CD14-positive monocyte (primary cell): Measurements from ENCODE around the gene CSAG3. TPM values are rescaled to one million over a fixed set of nuclear protein-coding genes. Genes with fewer than 3 reads are reported as not detected.
"Not testable (repeated sequence)": the region's sequence is repeated elsewhere in the genome, so short reads cannot be mapped to it uniquely, and the experiment has no call there.

Source experiments
- DNase-seq, 3 donors: peaks; one replicate each; pipeline ENCODE4 v3.0.0-alpha.2; 2011 to 2022
- H2AFZ ChIP-seq: 2 replicates; pipeline ENCODE4 v1.6.0; 2012; ENCODE audit warnings: mild to moderate bottlenecking, low read depth, low read length, inconsistent platforms; ENCODE audit not compliant: insufficient read depth, poor library complexity, severe bottlenecking
- H3K27ac ChIP-seq, 2 donors: 1 replicate in 1 of 2; 2 replicates in 1 of 2; pipeline ENCODE4 v1.5.1; 2012 to 2013; ENCODE audit warnings: low read length in 2 of 2, control low read depth in 1 of 2, inconsistent platforms in 1 of 2, low read depth in 1 of 2, mild to moderate bottlenecking in 1 of 2
- H3K27me3 ChIP-seq, 2 donors: one replicate each; pipeline versions ENCODE4 v1.6.0 to v1.6.1; 2011 to 2013; ENCODE audit warnings: low read length in 2 of 2; ENCODE audit not compliant: control insufficient read depth in 2 of 2, insufficient read depth in 2 of 2
- H3K36me3 ChIP-seq, 2 donors: replicated peaks in 1 of 2; 1 replicate in 1 of 2; 2 replicates in 1 of 2; pipeline versions ENCODE4 v1.5.1 to v1.6.1; 2012 to 2013; ENCODE audit warnings: low read length in 2 of 2, control low read depth in 1 of 2, inconsistent platforms in 1 of 2, mild to moderate bottlenecking in 1 of 2; ENCODE audit not compliant: insufficient read depth in 2 of 2, control insufficient read depth in 1 of 2
- H3K4me1 ChIP-seq, 2 donors: 1 replicate in 1 of 2; 2 replicates in 1 of 2; pipeline versions ENCODE4 v1.5.1 to v1.6.1; 2012 to 2013; ENCODE audit warnings: low read length in 2 of 2, control low read depth in 1 of 2, inconsistent platforms in 1 of 2, mild to moderate bottlenecking in 1 of 2, moderate library complexity in 1 of 2; ENCODE audit not compliant: insufficient read depth in 2 of 2, control insufficient read depth in 1 of 2
- H3K4me2 ChIP-seq: replicated peaks from 2 replicates; pipeline ENCODE3; 2012; ENCODE audit warnings: low read length, moderate library complexity, mild to moderate bottlenecking; ENCODE audit not compliant: poor library complexity, severe bottlenecking; ENCODE audit errors: extremely low read depth
- H3K4me3 ChIP-seq, 3 experiments: fragments of 200-600 bp in 1 of 3; sonication (generic) in 1 of 3; replicated peaks in 1 of 3; 1 replicate in 2 of 3; 2 replicates in 1 of 3; pipeline ENCODE4 v1.5.1; 2011 to 2013; ENCODE audit warnings: low read length in 3 of 3, mild to moderate bottlenecking in 3 of 3, control low read depth in 2 of 3, low read depth in 2 of 3, inconsistent platforms in 1 of 3, moderate library complexity in 1 of 3
- H3K79me2 ChIP-seq: 2 replicates; pipeline ENCODE4 v1.6.0; 2012; ENCODE audit warnings: mild to moderate bottlenecking, control low read depth, inconsistent platforms, low read length, moderate library complexity; ENCODE audit not compliant: insufficient read depth
- H3K9ac ChIP-seq: 2 replicates; pipeline ENCODE4 v1.6.0; 2017; ENCODE audit warnings: low read length, mild to moderate bottlenecking; ENCODE audit not compliant: insufficient read depth, poor library complexity, severe bottlenecking
- H3K9me3 ChIP-seq, 2 donors: replicated peaks in 1 of 2; 1 replicate in 1 of 2; 2 replicates in 1 of 2; pipeline versions ENCODE4 v1.5.1 to v1.6.1; 2012 to 2013; ENCODE audit warnings: low read length in 2 of 2, control low read depth in 1 of 2; ENCODE audit not compliant: control insufficient read depth in 1 of 2, insufficient read depth in 1 of 2
- H4K20me1 ChIP-seq: 2 replicates; pipeline ENCODE4 v1.6.0; 2012; ENCODE audit warnings: mild to moderate bottlenecking, low read length, control low read depth, moderate library complexity; ENCODE audit not compliant: insufficient read depth
- H3K27ac Mint-ChIP-seq, 7 donors: one replicate each; pipeline ENCODE4 v1.8.0; 2020; ENCODE audit warnings: mild to moderate bottlenecking in 7 of 7, mixed read lengths in 7 of 7, moderate library complexity in 6 of 7, inconsistent platforms in 2 of 7
- H3K27me3 Mint-ChIP-seq, 3 donors: one replicate each; pipeline ENCODE4 v1.8.0; 2021 to 2022; ENCODE audit warnings: low read depth in 3 of 3, mild to moderate bottlenecking in 3 of 3, mixed read lengths in 3 of 3, moderate library complexity in 3 of 3, inconsistent platforms in 1 of 3
- H3K36me3 Mint-ChIP-seq, 2 donors: one replicate each; pipeline ENCODE4 v1.8.0; 2020; ENCODE audit warnings: mixed read lengths in 2 of 2, inconsistent platforms in 1 of 2, mild to moderate bottlenecking in 1 of 2
- H3K4me1 Mint-ChIP-seq: one replicate; pipeline ENCODE4 v1.8.0; 2020; ENCODE audit warnings: mild to moderate bottlenecking, mixed read lengths
- H3K4me3 Mint-ChIP-seq, 2 donors: one replicate each; pipeline ENCODE4 v1.8.0; 2020; ENCODE audit warnings: mild to moderate bottlenecking in 2 of 2, mixed read lengths in 2 of 2, moderate library complexity in 1 of 2
- H3K9me3 Mint-ChIP-seq, 7 donors: one replicate each; pipeline ENCODE4 v1.8.0; 2020 to 2022; ENCODE audit warnings: mixed read lengths in 7 of 7, mild to moderate bottlenecking in 6 of 7, moderate library complexity in 6 of 7, inconsistent platforms in 2 of 7
- WGBS: methylation state at CpG from one replicate; pipeline ENCODE4 v1.1.5; 2013; ENCODE audit warnings: missing lambda C conversion rate; ENCODE audit not compliant: insufficient coverage; 5-methylcytosine and 5-hydroxymethylcytosine counted together
- intact Hi-C, 2 donors: fragments of 100-400 bp; cut with micrococcal nuclease; formaldehyde crosslinking; loops; one replicate each; pipeline versions ENCODE4 v1.15.0 to v1.15.1; 2023
- polyA plus RNA-seq, 3 donors: library from polyadenylated mRNA; depleted of rRNA in 1 of 3; unstranded in 2 of 3; stranded (reverse) in 1 of 3; fragments of 300-500 nt in 2 of 3; fragments of >200 nt in 1 of 3; fragmentation: Illumina TruSeq in 2 of 3; gene quantifications; 1 replicate in 2 of 3; 2 replicates in 1 of 3; pipeline ENCODE4 v1.2.3, GENCODE V29; 2012 to 2021
- TF ChIP-seq, protein P1 (sequence below): fragments of 200-600 bp; IDR thresholded peaks from one replicate; pipeline ENCODE4 v1.8.0; 2022; ENCODE audit warnings: antibody characterized with exemption, mild to moderate bottlenecking

The CSAG3 gene
- polyA plus RNA-seq, 3 donors: not detected

DNA sequence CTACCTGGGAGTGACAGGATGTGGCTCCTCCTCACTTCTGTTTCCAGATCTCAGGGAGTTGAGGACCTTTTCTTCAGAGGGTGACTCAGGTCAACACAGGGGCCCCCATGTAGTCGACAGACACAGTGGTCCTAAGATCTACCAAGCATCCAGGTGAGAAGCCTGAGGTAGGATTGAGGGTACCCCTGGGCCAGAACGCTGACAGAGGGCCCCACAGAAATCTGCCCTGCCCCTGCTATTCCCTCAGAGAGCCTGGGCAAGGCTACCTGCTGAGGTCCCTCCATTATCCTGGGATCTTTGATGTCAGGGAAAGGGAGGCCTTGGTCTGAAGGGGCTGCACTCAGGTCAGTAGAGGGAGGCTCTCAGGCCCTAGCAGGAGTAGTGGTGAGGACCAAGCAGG, 23.9 kb upstream of the CSAG3 start:
- Histone ChIP-seq H3K27me3 (no peaks in the 10 kb centered on the region), H3K9ac (no peak overlapping the region), H4K20me1 (no peaks in the 10 kb centered on the region), H3K4me3 (no peak overlapping the region), H2AFZ (no peak overlapping the region), H3K4me2 (no peak overlapping the region), H3K79me2 (no peaks in the 10 kb centered on the region), H3K4me1 (no peaks in the 10 kb centered on the region), H3K36me3 (no peaks in the 10 kb centered on the region), H3K9me3 (no peaks in the 10 kb centered on the region), H3K27ac (no peak overlapping the region)
- Mint-ChIP-seq H3K4me3 (no peak overlapping the region), H3K36me3 (no peaks in the 10 kb centered on the region), H3K9me3 (peaks cover 0 to 15% (median 6%) of the 10 kb centered on the region in 7 donors), H3K27me3 (peaks cover 0 to 4% (median 2%) of the 10 kb centered on the region in 3 donors), H3K4me1 (no peaks in the 10 kb centered on the region), H3K27ac (no peak overlapping the region)
- no peak for DNase-seq
- TF ChIP-seq, protein P1, sequence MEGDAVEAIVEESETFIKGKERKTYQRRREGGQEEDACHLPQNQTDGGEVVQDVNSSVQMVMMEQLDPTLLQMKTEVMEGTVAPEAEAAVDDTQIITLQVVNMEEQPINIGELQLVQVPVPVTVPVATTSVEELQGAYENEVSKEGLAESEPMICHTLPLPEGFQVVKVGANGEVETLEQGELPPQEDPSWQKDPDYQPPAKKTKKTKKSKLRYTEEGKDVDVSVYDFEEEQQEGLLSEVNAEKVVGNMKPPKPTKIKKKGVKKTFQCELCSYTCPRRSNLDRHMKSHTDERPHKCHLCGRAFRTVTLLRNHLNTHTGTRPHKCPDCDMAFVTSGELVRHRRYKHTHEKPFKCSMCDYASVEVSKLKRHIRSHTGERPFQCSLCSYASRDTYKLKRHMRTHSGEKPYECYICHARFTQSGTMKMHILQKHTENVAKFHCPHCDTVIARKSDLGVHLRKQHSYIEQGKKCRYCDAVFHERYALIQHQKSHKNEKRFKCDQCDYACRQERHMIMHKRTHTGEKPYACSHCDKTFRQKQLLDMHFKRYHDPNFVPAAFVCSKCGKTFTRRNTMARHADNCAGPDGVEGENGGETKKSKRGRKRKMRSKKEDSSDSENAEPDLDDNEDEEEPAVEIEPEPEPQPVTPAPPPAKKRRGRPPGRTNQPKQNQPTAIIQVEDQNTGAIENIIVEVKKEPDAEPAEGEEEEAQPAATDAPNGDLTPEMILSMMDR: no peak
- no CpG with 5 or more reads among the region's 2 CpGs for WGBS
- intact Hi-C loops: no loop called here

DNA sequence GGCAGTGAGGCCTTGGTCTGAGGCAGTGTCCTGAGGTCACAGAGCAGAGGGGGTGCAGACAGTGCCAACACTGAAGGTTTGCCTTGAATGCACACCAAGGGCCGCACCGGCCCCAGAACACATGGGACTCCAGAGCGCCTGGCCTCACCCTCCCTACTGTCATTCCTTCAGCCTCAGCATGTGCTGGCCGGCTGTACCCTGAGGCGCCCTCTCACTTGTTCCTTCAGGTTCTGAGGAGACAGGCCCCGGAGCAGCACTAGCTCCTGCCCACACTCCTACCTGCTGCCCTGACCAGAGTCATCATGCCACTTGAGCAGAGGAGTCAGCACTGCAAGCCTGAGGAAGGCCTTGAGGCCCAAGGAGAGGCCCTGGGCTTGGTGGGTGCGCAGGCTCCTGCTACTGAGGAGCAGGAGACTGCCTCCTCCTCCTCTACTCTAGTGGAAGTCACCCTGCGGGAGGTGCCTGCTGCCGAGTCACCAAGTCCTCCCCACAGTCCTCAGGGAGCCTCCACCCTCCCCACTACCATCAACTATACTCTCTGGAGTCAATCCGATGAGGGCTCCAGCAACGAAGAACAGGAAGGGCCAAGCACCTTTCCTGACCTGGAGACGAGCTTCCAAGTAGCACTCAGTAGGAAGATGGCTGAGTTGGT, 23.0 kb upstream of the CSAG3 start:
- 92% methylated on average over 4 of the region's 12 CpGs for WGBS
- intact Hi-C loops: no loop called here
- Histone ChIP-seq H3K9ac (no peak overlapping the region), H4K20me1 (no peaks in the 10 kb centered on the region), H3K9me3 (no peaks in the 10 kb centered on the region), H3K36me3 (no peaks in the 10 kb centered on the region), H2AFZ (no peak overlapping the region), H3K27ac (no peak overlapping the region), H3K4me2 (no peak overlapping the region), H3K4me3 (no peak overlapping the region), H3K79me2 (no peaks in the 10 kb centered on the region), H3K27me3 (no peaks in the 10 kb centered on the region), H3K4me1 (no peaks in the 10 kb centered on the region)
- Mint-ChIP-seq H3K27ac (peak overlapping the region in 1 of 7 donors; percentile 18), H3K36me3 (no peaks in the 10 kb centered on the region), H3K27me3 (peaks cover 0 to 2% (median 2%) of the 10 kb centered on the region in 3 donors), H3K4me1 (no peaks in the 10 kb centered on the region), H3K4me3 (no peak overlapping the region), H3K9me3 (peaks cover 0 to 15% (median 6%) of the 10 kb centered on the region in 7 donors)
- TF ChIP-seq, protein P1: no peak
- no peak for DNase-seq

DNA sequence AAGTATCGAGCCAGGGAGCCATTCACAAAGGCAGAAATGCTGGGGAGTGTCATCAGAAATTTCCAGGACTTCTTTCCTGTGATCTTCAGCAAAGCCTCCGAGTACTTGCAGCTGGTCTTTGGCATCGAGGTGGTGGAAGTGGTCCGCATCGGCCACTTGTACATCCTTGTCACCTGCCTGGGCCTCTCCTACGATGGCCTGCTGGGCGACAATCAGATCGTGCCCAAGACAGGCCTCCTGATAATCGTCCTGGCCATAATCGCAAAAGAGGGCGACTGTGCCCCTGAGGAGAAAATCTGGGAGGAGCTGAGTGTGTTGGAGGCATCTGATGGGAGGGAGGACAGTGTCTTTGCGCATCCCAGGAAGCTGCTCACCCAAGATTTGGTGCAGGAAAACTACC, 22.5 kb upstream of the CSAG3 start:
- WGBS: 91% methylated on average over 11 of the region's 12 CpGs
- H4K20me1 ChIP-seq, H3K4me3 Mint-ChIP-seq, H2AFZ ChIP-seq, intact Hi-C loops, H3K9ac ChIP-seq, H3K4me1 Mint-ChIP-seq, H3K27ac ChIP-seq, H3K4me2 ChIP-seq, H3K79me2 ChIP-seq, H3K4me3 ChIP-seq, H3K4me1 ChIP-seq, H3K36me3 Mint-ChIP-seq, H3K27me3 Mint-ChIP-seq, DNase-seq, H3K27ac Mint-ChIP-seq, H3K27me3 ChIP-seq, H3K9me3 ChIP-seq, H3K36me3 ChIP-seq: not testable (repeated sequence)
- H3K9me3 Mint-ChIP-seq: peaks cover 0 to 15% (median 6%) of the 10 kb centered on the region in 7 donors
